ENCODE results near the gene PEBP1. TPM values are rescaled to one million over a fixed set of nuclear protein-coding genes. Genes with fewer than 3 reads are reported as not detected.

Gene PEBP1
- total RNA-seq, 1 experiment from 2014 or later: 320 TPM

GRCh38 chr12:118103201-118103600 is 32.7 kb upstream of the PEBP1 start:
- Histone ChIP-seq H2BK120ac (ENCODE audit: low read depth, low read length, poor library complexity, severe bottlenecking) (no peak overlapping the region), H3K9me3 (ENCODE audit: control insufficient read depth, low read depth, low read length) (no peaks in the 10 kb centered on the region), H3K18ac (ENCODE audit: insufficient read length, low read depth, low read length) (peak overlapping the region; percentile 3), H2BK12ac (ENCODE audit: insufficient read length, low read depth, low read length) (no peak overlapping the region), H4K91ac (ENCODE audit: insufficient read length, low read depth, low read length) (no peak overlapping the region), H2BK20ac (ENCODE audit: low read depth, low read length, poor library complexity, severe bottlenecking) (no peak overlapping the region), H3K79me2 (ENCODE audit: insufficient read depth, low read length) (peaks cover 9% of the 10 kb centered on the region; the same call in 1 of the 2 replicates), H3T11ph (ENCODE audit: low read length) (no peak overlapping the region), H3K23ac (ENCODE audit: insufficient read length, low read depth, low read length) (no peak overlapping the region), H2BK15ac (ENCODE audit: low read depth, low read length) (no peak overlapping the region), H3K9ac (ENCODE audit: extremely low read depth, insufficient read length, low read length) (peak overlapping the region; percentile 37), H3K4ac (ENCODE audit: low read depth, low read length) (no peak overlapping the region), H4K8ac (replicated peaks; ENCODE audit: insufficient read length, low read depth, low read length) (no peak overlapping the region), H4K20me1 (ENCODE audit: control insufficient read depth, insufficient read depth, insufficient read length) (no peaks in the 10 kb centered on the region), H3K4me1 (ENCODE audit: insufficient read depth, low read length) (peaks cover 7% of the 10 kb centered on the region; the same call in 1 of the 2 replicates), H2BK5ac (ENCODE audit: insufficient read length, low read length) (no peak overlapping the region), H2AFZ (ENCODE audit: low read length) (no peak overlapping the region), H3K14ac (ENCODE audit: insufficient read depth, low read length) (peak overlapping the region; percentile 33), H3K27ac (ENCODE audit: insufficient read length, low read depth, low read length) (no peak overlapping the region), H3K27me3 (ENCODE audit: insufficient read depth, low read length) (no peaks in the 10 kb centered on the region), H4K5ac (ENCODE audit: insufficient read length, low read depth, low read length) (no peak overlapping the region), H3K56ac (ENCODE audit: insufficient read length, low read depth, low read length) (no peak overlapping the region), H3K23me2 (ENCODE audit: insufficient read length, low read depth, low read length, poor library complexity, severe bottlenecking) (peaks cover 9% of the 10 kb centered on the region), H3K4me2 (ENCODE audit: insufficient read depth, insufficient read length, low read length) (peak overlapping the region; percentile 67), H2AK5ac (ENCODE audit: insufficient read length, low read length) (no peak overlapping the region), H3K79me1 (ENCODE audit: insufficient read depth, low read depth, low read length, poor library complexity, severe bottlenecking) (peaks cover 6% of the 10 kb centered on the region)
- Mint-ChIP-seq H3K27me3 (ENCODE audit: low read depth) (no peaks in the 10 kb centered on the region), H3K27ac (peak overlapping the region in 2 of 3 experiments; percentile 83 to 94; a peak in 4 of 7 replicates), H3K4me1 (peaks cover 31 to 33% of the 10 kb centered on the region in 2 experiments), H3K36me3 (ENCODE audit: insufficient read depth in 1 of 3, low read depth in 3 of 3) (peaks cover 8 to 28% (median 10%) of the 10 kb centered on the region in 3 experiments; a peak in 4 of 7 replicates), H3K9me3 (no peaks in the 10 kb centered on the region), H3K4me3 (peak overlapping the region; percentile 91 to 92)
- WGBS (ENCODE audit: extremely low coverage, insufficient read length, low lambda C conversion rate): no CpG with 5 or more reads among the region's 32 CpGs
- TF ChIP-seq CTCF (conservative IDR thresholded peaks at IDR 0.05): no peak
- DNase-seq: peak; percentile 60
